K562 (cell line): ENCODE results near the gene RTBDN. TPM values are rescaled to one million over a fixed set of nuclear protein-coding genes. Genes with fewer than 3 reads are reported as not detected.

ENCODE experiments used
- ATF7 ChIP-seq: fragments of 450-650 bp; IDR thresholded peaks from 2 replicates; pipeline ENCODE4 v1.7.1; 2014; ENCODE audit warnings: mild to moderate bottlenecking, moderate library complexity
- CREM ChIP-seq: IDR thresholded peaks from 2 replicates; pipeline ENCODE4 v1.6.1; 2014; ENCODE audit warnings: antibody characterized with exemption, low read depth
- ELF1 ChIP-seq: fragments of 200-800 bp; sonication (Bioruptor generic); IDR thresholded peaks from 2 replicates; pipeline ENCODE4 v1.6.1; 2016; ENCODE audit warnings: missing genetic modification characterization, missing compliant biosample characterization
- ELF4 ChIP-seq: fragments of 450-650 bp; formaldehyde crosslinking; IDR thresholded peaks from 2 replicates; pipeline ENCODE4 v1.4.0; 2022; ENCODE audit warnings: missing genetic modification characterization
- ESRRB ChIP-seq: fragments of 250-450 bp; sonication (Bioruptor Pico); IDR thresholded peaks from 2 replicates; pipeline ENCODE4 v1.5.0; 2020; ENCODE audit warnings: mild to moderate bottlenecking, moderate library complexity, borderline replicate concordance
- JUND ChIP-seq, 2 experiments: IDR thresholded peaks; 2 replicates in 1 of 2; 3 replicates in 1 of 2; pipeline ENCODE4 v1.6.1; 2011; ENCODE audit warnings: borderline replicate concordance in 2 of 2, low read depth in 2 of 2, low read length in 2 of 2, improper control_type of control experiment in 1 of 2, missing biosample characterization in 1 of 2, missing genetic modification characterization in 1 of 2, missing genetic modification reagents in 1 of 2
- NCOR1 ChIP-seq: fragments of 450-650 bp; IDR thresholded peaks from 2 replicates; pipeline ENCODE4 v1.6.1; 2016; ENCODE audit warnings: mild to moderate bottlenecking, moderate library complexity
- OTX1 ChIP-seq: fragments of 450-650 bp; formaldehyde crosslinking; IDR thresholded peaks from 2 replicates; pipeline ENCODE4 v1.4.0; 2022; ENCODE audit warnings: mild to moderate bottlenecking
- POLR2AphosphoS5 ChIP-seq: IDR thresholded peaks from 2 replicates; pipeline ENCODE4 v1.6.1; 2011; ENCODE audit warnings: mild to moderate bottlenecking, low read depth, low read length, moderate library complexity; ENCODE audit not compliant: control insufficient read depth, insufficient read depth
- RB1 ChIP-seq: fragments of 450-650 bp; IDR thresholded peaks from 2 replicates; pipeline ENCODE4 v1.6.1; 2017; ENCODE audit warnings: low read depth, mild to moderate bottlenecking
- RBM22 ChIP-seq: fragments of 200-400 bp; formaldehyde crosslinking; IDR thresholded peaks from 2 replicates; pipeline ENCODE4 v1.6.1; 2018; ENCODE audit warnings: low read length, low read depth; ENCODE audit not compliant: poor library complexity, severe bottlenecking
- TCF7L2 ChIP-seq: fragments of 150-350 bp; IDR thresholded peaks from 2 replicates; pipeline ENCODE4 v1.6.1; 2016; ENCODE audit warnings: low read depth, mild to moderate bottlenecking, low read length, moderate library complexity
- XRCC5 ChIP-seq: fragments of 200-400 bp; formaldehyde crosslinking; IDR thresholded peaks from 2 replicates; pipeline ENCODE4 v1.6.1; 2017; ENCODE audit warnings: low read depth, mild to moderate bottlenecking, low read length
- polyA plus RNA-seq, 8 experiments: library from polyadenylated mRNA; depleted of rRNA in 4 of 8; stranded (reverse) in 5 of 8; unstranded in 3 of 8; fragments of >200 nt; fragmentation: Nextera tagmentation in 2 of 8; fragmentation: Illumina TruSeq in 1 of 8; extraction: Ambion mirVana in 2 of 8; extraction: Trizol in 1 of 8; gene quantifications; 2 replicates each; pipeline versions ENCODE4 v1.2.1 to v1.2.3, GENCODE V29; 2011 to 2014; ENCODE audit warnings: inconsistent platforms in 1 of 8, missing spikeins in 1 of 8
- total RNA-seq, 7 experiments: library from RNA; depleted of rRNA in 6 of 7; stranded (reverse); fragments of >200 nt in 6 of 7; fragmentation: Illumina TruSeq in 2 of 7; extraction: Trizol in 2 of 7; gene quantifications; 2 replicates each; pipeline versions ENCODE4 v1.2.1 to v1.2.3, GENCODE V29; 2011 to 2021; ENCODE audit warnings: low replicate concordance in 1 of 7
- TF ChIP-seq, protein P1 (sequence below): fragments of 250-450 bp; sonication (Bioruptor Pico); IDR thresholded peaks from 2 replicates; pipeline ENCODE4 v1.8.0; 2021; ENCODE audit warnings: moderate library complexity, mild to moderate bottlenecking, inconsistent platforms
- TF ChIP-seq, protein P2 (sequence below): sonication (generic); formaldehyde crosslinking; IDR thresholded peaks from 2 replicates; pipeline ENCODE4 v1.8.0; 2022; ENCODE audit warnings: missing genetic modification reagents, mild to moderate bottlenecking, moderate library complexity, borderline replicate concordance
- TF ChIP-seq, protein P3 (sequence below): fragments of 450-650 bp; IDR thresholded peaks from 2 replicates; pipeline ENCODE4 v1.6.1; 2018; ENCODE audit not compliant: partially characterized antibody
- TF ChIP-seq, protein P4 (sequence below): fragments of 450-650 bp; formaldehyde crosslinking; conservative IDR thresholded peaks from 2 replicates; pipeline ENCODE4 v1.4.0; 2022; ENCODE audit warnings: mild to moderate bottlenecking, missing genetic modification characterization
- TF ChIP-seq, protein P5 (sequence below), 2 experiments: IDR thresholded peaks; 2 replicates each; pipeline ENCODE4 v1.6.1; 2011; ENCODE audit warnings: borderline replicate concordance in 1 of 2, control low read depth in 1 of 2, low read depth in 1 of 2, low read length in 1 of 2, mild to moderate bottlenecking in 1 of 2, mixed read lengths in 1 of 2, moderate library complexity in 1 of 2; ENCODE audit not compliant: insufficient read depth in 1 of 2, insufficient read length in 1 of 2, poor library complexity in 1 of 2, severe bottlenecking in 1 of 2; ENCODE audit errors: extremely low read depth in 1 of 2

Gene RTBDN
- total and polyA plus RNA-seq, 9 of the 15 experiments (the other 6 are each of a cell fraction or from before 2014, with no cell fraction given): 0.20 to 2.3 (median 0.72) TPM; not detected in 1

DNA sequence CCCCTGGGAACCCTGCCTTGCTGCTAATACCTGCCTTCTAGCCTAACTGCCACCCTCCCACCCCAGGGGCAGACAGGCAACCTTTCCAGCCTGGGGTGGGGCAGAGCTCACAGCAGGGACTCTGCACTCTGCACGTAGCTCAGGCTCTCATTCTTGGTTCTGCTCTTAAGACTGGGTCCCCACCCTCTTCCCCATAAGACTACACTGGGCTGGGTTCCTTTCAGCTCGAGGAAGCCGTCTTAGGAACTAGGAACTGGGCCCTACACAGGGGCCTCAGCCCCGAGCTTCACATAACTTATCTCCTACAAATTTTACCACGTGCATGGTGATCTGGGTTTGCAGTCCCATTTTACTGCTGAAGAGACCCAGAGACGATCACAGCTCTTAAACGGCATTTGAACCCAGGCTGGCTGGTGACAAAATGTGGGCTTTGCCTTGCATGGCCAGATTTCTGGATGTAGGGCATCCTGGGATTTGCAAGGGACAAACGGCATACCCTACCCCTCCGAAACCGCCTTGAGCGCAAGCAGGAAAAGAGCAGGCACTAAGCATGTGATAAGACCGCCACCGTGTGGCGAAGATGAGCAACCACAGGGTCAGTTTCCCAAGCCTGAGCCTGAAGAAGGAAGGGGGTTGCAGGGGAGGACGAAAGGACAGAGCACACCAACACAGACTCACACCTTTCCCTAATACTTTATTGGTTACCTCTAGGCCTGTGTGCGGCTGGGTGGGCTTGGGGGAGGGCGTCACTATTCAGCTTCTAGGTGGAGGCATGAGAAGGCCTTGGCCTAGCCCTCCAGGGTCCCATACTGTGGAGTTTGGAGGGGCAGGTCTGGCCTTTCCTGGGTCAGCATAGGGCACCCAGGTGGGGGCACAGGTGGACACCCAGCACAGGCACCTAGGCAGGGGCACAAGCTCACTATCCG is 38.0 kb downstream of the RTBDN start (continued):
- TF ChIP-seq OTX1 (CRISPR knock-in tag): peak; percentile 29; the same call in 1 of the 2 replicates
- TF ChIP-seq RB1: peak; percentile 81
- TF ChIP-seq JUND (IDR thresholded peaks at IDR 0.05; ENCODE audit: borderline replicate concordance, low read depth, low read length): peak; percentile 41
- TF ChIP-seq JUND (tag; IDR thresholded peaks at IDR 0.05; ENCODE audit: borderline replicate concordance, low read depth, low read length): no peak; the same call in 2 of the 3 replicates
- TF ChIP-seq, protein P1, sequence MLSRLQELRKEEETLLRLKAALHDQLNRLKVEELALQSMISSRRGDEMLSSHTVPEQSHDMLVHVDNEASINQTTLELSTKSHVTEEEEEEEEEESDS (CRISPR knock-in tag): no peak
- no peak for TF ChIP-seq ESRRB (CRISPR knock-in tag)
- no peak for TF ChIP-seq RBM22
- TF ChIP-seq, protein P2, sequence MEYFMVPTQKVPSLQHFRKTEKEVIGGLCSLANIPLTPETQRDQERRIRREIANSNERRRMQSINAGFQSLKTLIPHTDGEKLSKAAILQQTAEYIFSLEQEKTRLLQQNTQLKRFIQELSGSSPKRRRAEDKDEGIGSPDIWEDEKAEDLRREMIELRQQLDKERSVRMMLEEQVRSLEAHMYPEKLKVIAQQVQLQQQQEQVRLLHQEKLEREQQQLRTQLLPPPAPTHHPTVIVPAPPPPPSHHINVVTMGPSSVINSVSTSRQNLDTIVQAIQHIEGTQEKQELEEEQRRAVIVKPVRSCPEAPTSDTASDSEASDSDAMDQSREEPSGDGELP (CRISPR knock-in tag): peak; percentile 69; the same call in 1 of the 2 replicates
- TF ChIP-seq, protein P3, sequence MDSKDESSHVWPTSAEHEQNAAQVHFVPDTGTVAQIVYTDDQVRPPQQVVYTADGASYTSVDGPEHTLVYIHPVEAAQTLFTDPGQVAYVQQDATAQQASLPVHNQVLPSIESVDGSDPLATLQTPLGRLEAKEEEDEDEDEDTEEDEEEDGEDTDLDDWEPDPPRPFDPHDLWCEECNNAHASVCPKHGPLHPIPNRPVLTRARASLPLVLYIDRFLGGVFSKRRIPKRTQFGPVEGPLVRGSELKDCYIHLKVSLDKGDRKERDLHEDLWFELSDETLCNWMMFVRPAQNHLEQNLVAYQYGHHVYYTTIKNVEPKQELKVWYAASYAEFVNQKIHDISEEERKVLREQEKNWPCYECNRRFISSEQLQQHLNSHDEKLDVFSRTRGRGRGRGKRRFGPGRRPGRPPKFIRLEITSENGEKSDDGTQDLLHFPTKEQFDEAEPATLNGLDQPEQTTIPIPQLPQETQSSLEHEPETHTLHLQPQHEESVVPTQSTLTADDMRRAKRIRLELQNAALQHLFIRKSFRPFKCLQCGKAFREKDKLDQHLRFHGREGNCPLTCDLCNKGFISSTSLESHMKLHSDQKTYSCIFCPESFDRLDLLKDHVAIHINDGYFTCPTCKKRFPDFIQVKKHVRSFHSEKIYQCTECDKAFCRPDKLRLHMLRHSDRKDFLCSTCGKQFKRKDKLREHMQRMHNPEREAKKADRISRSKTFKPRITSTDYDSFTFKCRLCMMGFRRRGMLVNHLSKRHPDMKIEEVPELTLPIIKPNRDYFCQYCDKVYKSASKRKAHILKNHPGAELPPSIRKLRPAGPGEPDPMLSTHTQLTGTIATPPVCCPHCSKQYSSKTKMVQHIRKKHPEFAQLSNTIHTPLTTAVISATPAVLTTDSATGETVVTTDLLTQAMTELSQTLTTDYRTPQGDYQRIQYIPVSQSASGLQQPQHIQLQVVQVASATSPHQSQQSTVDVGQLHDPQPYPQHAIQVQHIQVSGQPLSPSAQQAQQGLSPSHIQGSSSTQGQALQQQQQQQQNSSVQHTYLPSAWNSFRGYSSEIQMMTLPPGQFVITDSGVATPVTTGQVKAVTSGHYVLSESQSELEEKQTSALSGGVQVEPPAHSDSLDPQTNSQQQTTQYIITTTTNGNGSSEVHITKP: peak; percentile 42
- TF ChIP-seq ELF1 (tag): peak; percentile 48; the same call in 1 of the 2 replicates
- TF ChIP-seq POLR2AphosphoS5: peak; percentile 21; the same call in 1 of the 2 replicates
- peak; percentile 45; the same call in 1 of the 2 replicates for TF ChIP-seq ATF7
- 0 out of 2 replicates have a peak, but pooled peaks have one; percentile 18 for TF ChIP-seq TCF7L2
- TF ChIP-seq, protein P4, sequence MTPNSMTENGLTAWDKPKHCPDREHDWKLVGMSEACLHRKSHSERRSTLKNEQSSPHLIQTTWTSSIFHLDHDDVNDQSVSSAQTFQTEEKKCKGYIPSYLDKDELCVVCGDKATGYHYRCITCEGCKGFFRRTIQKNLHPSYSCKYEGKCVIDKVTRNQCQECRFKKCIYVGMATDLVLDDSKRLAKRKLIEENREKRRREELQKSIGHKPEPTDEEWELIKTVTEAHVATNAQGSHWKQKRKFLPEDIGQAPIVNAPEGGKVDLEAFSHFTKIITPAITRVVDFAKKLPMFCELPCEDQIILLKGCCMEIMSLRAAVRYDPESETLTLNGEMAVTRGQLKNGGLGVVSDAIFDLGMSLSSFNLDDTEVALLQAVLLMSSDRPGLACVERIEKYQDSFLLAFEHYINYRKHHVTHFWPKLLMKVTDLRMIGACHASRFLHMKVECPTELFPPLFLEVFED (CRISPR knock-in tag): 0 out of 2 replicates have a peak, but pooled peaks have one; percentile 43
- TF ChIP-seq XRCC5: peak; percentile 86
- TF ChIP-seq CREM: peak; percentile 38
- 0 out of 2 replicates have a peak, but pooled peaks have one; percentile 39 for TF ChIP-seq NCOR1
- TF ChIP-seq, protein P5, sequence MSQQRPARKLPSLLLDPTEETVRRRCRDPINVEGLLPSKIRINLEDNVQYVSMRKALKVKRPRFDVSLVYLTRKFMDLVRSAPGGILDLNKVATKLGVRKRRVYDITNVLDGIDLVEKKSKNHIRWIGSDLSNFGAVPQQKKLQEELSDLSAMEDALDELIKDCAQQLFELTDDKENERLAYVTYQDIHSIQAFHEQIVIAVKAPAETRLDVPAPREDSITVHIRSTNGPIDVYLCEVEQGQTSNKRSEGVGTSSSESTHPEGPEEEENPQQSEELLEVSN (IDR thresholded peaks at IDR 0.05; ENCODE audit: borderline replicate concordance in 1 of 2, extremely low read depth in 1 of 2, insufficient read depth in 1 of 2, insufficient read length in 1 of 2, low read depth in 1 of 2, low read length in 1 of 2, poor library complexity in 1 of 2, severe bottlenecking in 1 of 2): peak in 1 of 2 experiments; percentile 16
- TF ChIP-seq ELF4 (CRISPR knock-in tag): no peak
